ENCODE measurements around the gene ADPRM. TPM values are rescaled to one million over a fixed set of nuclear protein-coding genes. Genes with fewer than 3 reads are reported as not detected.

ADPRM gene
- total RNA-seq, 1 experiment from 2014 or later, result 7.4 TPM

- DNase-seq (ENCODE audit: low spot score), result no peak
- H3K4me3 Mint-ChIP-seq, result no peak overlapping the region
- no peak for TF ChIP-seq NFATC4 (CRISPR knock-in tag; IDR thresholded peaks at IDR 0.05)
- H3K27me3 Mint-ChIP-seq (ENCODE audit: low read depth), result no peaks in the 10 kb centered on the region
- ATAC-seq, result no peak
- peaks cover 3% of the 10 kb centered on the region; the same call in 1 of the 2 replicates for H3K4me1 Mint-ChIP-seq
- POLR2A ChIA-PET, result no interaction called here
- H3K36me3 Mint-ChIP-seq, result peaks cover 2% of the 10 kb centered on the region; the same call in 1 of the 2 replicates
- H3K9me3 Mint-ChIP-seq, result no peaks in the 10 kb centered on the region
- CTCF ChIA-PET, result no interaction called here
- no peak overlapping the region for H3K27ac Mint-ChIP-seq
These were observed 27.9 kb downstream of the ADPRM start for GRCh38 chr17:10725262-10725661.

DNA sequence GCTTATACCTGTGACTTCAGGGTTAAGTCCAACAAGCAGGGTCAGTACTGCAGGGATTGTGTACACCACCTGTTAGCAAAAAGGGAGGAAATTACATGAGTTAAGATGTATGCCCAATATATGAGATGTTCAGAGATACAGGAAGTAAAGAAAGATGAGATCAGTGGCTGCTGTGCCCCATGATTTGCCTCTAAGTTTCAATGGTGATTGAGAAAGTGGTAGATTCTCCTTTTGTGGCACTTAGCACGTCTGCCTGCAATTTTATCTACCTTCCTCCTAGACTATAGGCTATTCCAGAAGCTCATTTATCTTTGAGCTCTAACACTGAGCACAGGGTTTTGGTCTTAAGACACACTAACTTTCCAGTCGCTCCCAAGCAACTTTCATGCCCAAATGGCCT is 28.8 kb downstream of the ADPRM start:
- ChIA-PET CTCF (no interaction called here), POLR2A (no interaction called here)
- Mint-ChIP-seq H3K27ac (no peak overlapping the region), H3K9me3 (no peaks in the 10 kb centered on the region), H3K27me3 (ENCODE audit: low read depth) (no peaks in the 10 kb centered on the region), H3K4me3 (no peak overlapping the region), H3K36me3 (peaks cover 2% of the 10 kb centered on the region; the same call in 1 of the 2 replicates), H3K4me1 (peaks cover 8% of the 10 kb centered on the region)
- TF ChIP-seq SMAD4 (CRISPR knock-in tag; IDR thresholded peaks at IDR 0.05) (no peak), E2F5 (CRISPR knock-in tag; IDR thresholded peaks at IDR 0.05) (no peak), GTF2I (CRISPR knock-in tag; conservative IDR thresholded peaks at IDR 0.05) (no peak), RELA (CRISPR knock-in tag; IDR thresholded peaks at IDR 0.05; ENCODE audit: borderline replicate concordance) (no peak), ZNF416 (CRISPR knock-in tag; IDR thresholded peaks at IDR 0.05) (no peak), FOXK1 (CRISPR knock-in tag; IDR thresholded peaks at IDR 0.05) (no peak), HMGA2 (CRISPR knock-in tag; IDR thresholded peaks at IDR 0.05) (no peak), HMGXB4 (CRISPR knock-in tag; IDR thresholded peaks at IDR 0.05) (no peak), TCF7 (CRISPR knock-in tag; IDR thresholded peaks at IDR 0.05; ENCODE audit: low read depth) (no peak), GABPB1 (CRISPR knock-in tag; IDR thresholded peaks at IDR 0.05) (no peak)
- DNase-seq (ENCODE audit: low spot score), result no peak
- no peak for ATAC-seq

- ChIA-PET CTCF (no interaction called here), POLR2A (no interaction called here)
- no peak for TF ChIP-seq KAT7 (CRISPR knock-in tag; IDR thresholded peaks at IDR 0.05; ENCODE audit: borderline replicate concordance)
- TF ChIP-seq HMGA2 (CRISPR knock-in tag; IDR thresholded peaks at IDR 0.05), result no peak
- TF ChIP-seq, protein P1, sequence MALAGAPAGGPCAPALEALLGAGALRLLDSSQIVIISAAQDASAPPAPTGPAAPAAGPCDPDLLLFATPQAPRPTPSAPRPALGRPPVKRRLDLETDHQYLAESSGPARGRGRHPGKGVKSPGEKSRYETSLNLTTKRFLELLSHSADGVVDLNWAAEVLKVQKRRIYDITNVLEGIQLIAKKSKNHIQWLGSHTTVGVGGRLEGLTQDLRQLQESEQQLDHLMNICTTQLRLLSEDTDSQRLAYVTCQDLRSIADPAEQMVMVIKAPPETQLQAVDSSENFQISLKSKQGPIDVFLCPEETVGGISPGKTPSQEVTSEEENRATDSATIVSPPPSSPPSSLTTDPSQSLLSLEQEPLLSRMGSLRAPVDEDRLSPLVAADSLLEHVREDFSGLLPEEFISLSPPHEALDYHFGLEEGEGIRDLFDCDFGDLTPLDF (CRISPR knock-in tag; IDR thresholded peaks at IDR 0.05), result no peak
- TF ChIP-seq NR1H2 (CRISPR knock-in tag; IDR thresholded peaks at IDR 0.05), result no peak
- no peak for TF ChIP-seq ESRRA (CRISPR knock-in tag; IDR thresholded peaks at IDR 0.05; ENCODE audit: borderline replicate concordance)
- TF ChIP-seq RORB (CRISPR knock-in tag; IDR thresholded peaks at IDR 0.05), result no peak
- no peak for TF ChIP-seq GTF2I (CRISPR knock-in tag; conservative IDR thresholded peaks at IDR 0.05)
- no peak for TF ChIP-seq EMX1 (CRISPR knock-in tag; IDR thresholded peaks at IDR 0.05)
- TF ChIP-seq ZBTB43 (CRISPR knock-in tag; IDR thresholded peaks at IDR 0.05), result no peak
- TF ChIP-seq ARID4B (CRISPR knock-in tag; IDR thresholded peaks at IDR 0.05; ENCODE audit: borderline replicate concordance), result no peak
These were observed 29.8 kb downstream of the ADPRM start for GRCh38 chr17:10727192-10727591.

More at GRCh38 chr17:10727192-10727591, 29.8 kb downstream of the ADPRM start:
- H3K27me3 Mint-ChIP-seq (ENCODE audit: low read depth), result no peaks in the 10 kb centered on the region
- H3K27ac Mint-ChIP-seq, result no peak overlapping the region
- H3K4me1 Mint-ChIP-seq, result peaks cover 12% of the 10 kb centered on the region
- no peak for ATAC-seq
- peaks cover 2% of the 10 kb centered on the region; the same call in 1 of the 2 replicates for H3K9me3 Mint-ChIP-seq
- H3K4me3 Mint-ChIP-seq, result no peak overlapping the region
- H3K36me3 Mint-ChIP-seq, result peaks cover 5% of the 10 kb centered on the region; the same call in 1 of the 2 replicates
- DNase-seq (ENCODE audit: low spot score), result no peak

Measured in WTC11 (cell line).